ENCODE measurements around the gene VPS13A.

Gene VPS13A

GRCh38 chr9:77180056-77180455, 2.7 kb downstream of the VPS13A start:
- no peak overlapping the region for H3K9ac ChIP-seq
- H3K9me3 ChIP-seq, result peaks cover 10% of the 10 kb centered on the region; the same call in 1 of the 2 replicates
- peaks cover 43% of the 10 kb centered on the region for H3K4me1 ChIP-seq
- H3K27ac ChIP-seq, result no peak overlapping the region
- H4K20me1 ChIP-seq, result peaks cover 48% of the 10 kb centered on the region
- peak overlapping the region; percentile 91; the same call in 1 of the 2 replicates for H3K4me3 ChIP-seq
- H3K36me3 ChIP-seq, result peaks cover 9% of the 10 kb centered on the region; the same call in 1 of the 2 replicates
- no peak for TF ChIP-seq Cebpa-rat (IDR thresholded peaks at IDR 0.05)
- peak overlapping the region; percentile 93 for H3K4me2 ChIP-seq
- no peaks in the 10 kb centered on the region for H3K27me3 ChIP-seq

- Histone ChIP-seq H3K4me3 (no peak overlapping the region), H4K20me1 (peaks cover 67% of the 10 kb centered on the region), H3K4me1 (peaks cover 28% of the 10 kb centered on the region), H3K27me3 (no peaks in the 10 kb centered on the region), H3K9ac (no peak overlapping the region), H3K4me2 (no peak overlapping the region), H3K36me3 (peaks cover 32% of the 10 kb centered on the region), H3K27ac (no peak overlapping the region), H3K9me3 (peaks cover 38% of the 10 kb centered on the region)
- TF ChIP-seq Cebpa-rat (IDR thresholded peaks at IDR 0.05), result no peak
Measured at GRCh38 chr9:77183581-77183980, 6.2 kb downstream of the VPS13A start.

GRCh38 chr9:77188242-77188641, 10.9 kb downstream of the VPS13A start:
- no peak for TF ChIP-seq Cebpa-rat (IDR thresholded peaks at IDR 0.05)
- peaks cover 36% of the 10 kb centered on the region for H3K36me3 ChIP-seq
- H3K9me3 ChIP-seq, result peaks cover 55% of the 10 kb centered on the region
- H3K4me1 ChIP-seq, result no peaks in the 10 kb centered on the region
- H3K4me2 ChIP-seq, result no peak overlapping the region
- no peak overlapping the region for H3K27ac ChIP-seq
- no peaks in the 10 kb centered on the region for H3K27me3 ChIP-seq
- peaks cover 54% of the 10 kb centered on the region for H4K20me1 ChIP-seq
- no peak overlapping the region for H3K9ac ChIP-seq
- no peak overlapping the region for H3K4me3 ChIP-seq

GRCh38 chr9:77194423-77194822, 17.1 kb downstream of the VPS13A start:
- Histone ChIP-seq H4K20me1 (peaks cover 84% of the 10 kb centered on the region), H3K9ac (no peak overlapping the region), H3K27ac (no peak overlapping the region), H3K27me3 (no peaks in the 10 kb centered on the region), H3K36me3 (0 out of 2 replicates have a peak, but pooled peaks cover 4% of the 10 kb centered on the region), H3K4me2 (no peak overlapping the region), H3K9me3 (peaks cover 9% of the 10 kb centered on the region), H3K4me3 (no peak overlapping the region), H3K4me1 (no peaks in the 10 kb centered on the region)
- TF ChIP-seq Cebpa-rat (IDR thresholded peaks at IDR 0.05), result no peak

DNA sequence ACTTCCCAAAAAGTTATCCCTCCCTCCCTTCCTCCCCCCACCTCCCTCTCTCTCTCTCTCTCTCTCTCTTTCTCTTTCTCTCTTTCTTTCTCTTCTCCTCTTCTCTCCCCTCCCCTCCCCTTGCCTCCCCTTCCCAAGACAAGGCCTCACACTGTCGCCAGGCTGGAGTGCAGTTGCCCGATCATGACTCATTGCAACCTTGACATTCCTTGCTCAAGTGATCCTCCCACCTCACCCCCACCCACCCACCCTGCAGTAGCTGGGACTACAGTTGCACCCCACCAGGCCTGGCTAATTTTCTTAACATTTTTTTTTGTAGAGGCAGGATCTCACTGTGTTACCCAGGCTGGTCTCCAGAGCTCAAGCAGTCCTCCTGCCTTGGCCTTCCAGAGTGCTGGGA, 32.8 kb downstream of the VPS13A start:
- Histone ChIP-seq H4K20me1 (no peaks in the 10 kb centered on the region), H3K36me3 (peaks cover 46% of the 10 kb centered on the region)
- no peak for TF ChIP-seq Cebpa-rat (IDR thresholded peaks at IDR 0.05)

GRCh38 chr9:77211561-77211960, 34.2 kb downstream of the VPS13A start:
- TF ChIP-seq Cebpa-rat (IDR thresholded peaks at IDR 0.05), result no peak
- H3K27ac ChIP-seq, result no peak overlapping the region
- H3K9ac ChIP-seq, result no peak overlapping the region
- no peak overlapping the region for H3K4me2 ChIP-seq
- H3K4me1 ChIP-seq, result no peaks in the 10 kb centered on the region
- H3K27me3 ChIP-seq, result no peaks in the 10 kb centered on the region
- peaks cover 58% of the 10 kb centered on the region for H3K36me3 ChIP-seq
- no peak overlapping the region for H3K4me3 ChIP-seq
- no peaks in the 10 kb centered on the region for H4K20me1 ChIP-seq
- no peaks in the 10 kb centered on the region for H3K9me3 ChIP-seq

More for the DNA sequence above, 32.8 kb downstream of the VPS13A start:
- Histone ChIP-seq H3K4me2 (no peak overlapping the region), H3K9ac (no peak overlapping the region), H3K4me1 (no peaks in the 10 kb centered on the region), H3K4me3 (no peak overlapping the region), H3K9me3 (no peaks in the 10 kb centered on the region), H3K27ac (no peak overlapping the region), H3K27me3 (no peaks in the 10 kb centered on the region)

GRCh38 chr9:77212801-77213200, 35.5 kb downstream of the VPS13A start:
- TF ChIP-seq Cebpa-rat (IDR thresholded peaks at IDR 0.05), result no peak
- no peaks in the 10 kb centered on the region for H4K20me1 ChIP-seq
- no peak overlapping the region for H3K4me3 ChIP-seq
- no peaks in the 10 kb centered on the region for H3K9me3 ChIP-seq
- no peak overlapping the region for H3K27ac ChIP-seq
- no peaks in the 10 kb centered on the region for H3K4me1 ChIP-seq
- H3K9ac ChIP-seq, result no peak overlapping the region
- H3K36me3 ChIP-seq, result peaks cover 65% of the 10 kb centered on the region
- no peaks in the 10 kb centered on the region for H3K27me3 ChIP-seq
- H3K4me2 ChIP-seq, result no peak overlapping the region

GRCh38 chr9:77215874-77216273, 38.5 kb downstream of the VPS13A start:
- Histone ChIP-seq H3K27me3 (no peaks in the 10 kb centered on the region), H3K36me3 (peaks cover 66% of the 10 kb centered on the region), H3K27ac (no peak overlapping the region), H3K4me3 (no peak overlapping the region), H3K4me1 (no peaks in the 10 kb centered on the region), H3K9me3 (no peaks in the 10 kb centered on the region), H3K4me2 (no peak overlapping the region), H4K20me1 (no peaks in the 10 kb centered on the region), H3K9ac (no peak overlapping the region)
- TF ChIP-seq Cebpa-rat (IDR thresholded peaks at IDR 0.05), result no peak

DNA sequence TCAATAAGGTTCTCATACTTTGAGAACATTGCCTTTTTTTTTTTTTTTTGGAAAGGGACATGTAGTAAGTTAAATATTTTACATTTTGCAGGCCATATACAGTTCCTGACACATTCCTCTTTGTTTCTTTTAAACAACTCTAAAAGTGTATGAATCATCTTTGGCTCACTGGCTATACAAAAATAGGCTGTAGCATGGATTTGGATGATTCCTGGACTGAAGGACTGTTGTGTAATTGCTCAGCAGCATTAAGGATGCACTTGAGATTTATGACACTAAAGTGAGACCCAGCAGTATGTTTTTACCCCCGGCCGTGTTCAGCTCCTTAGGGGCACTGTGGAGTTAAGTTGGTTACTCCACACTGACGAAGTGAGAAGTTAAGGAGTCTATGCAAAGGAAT, 41.3 kb downstream of the VPS13A start:
- Histone ChIP-seq H3K4me2 (no peak overlapping the region), H3K9ac (no peak overlapping the region), H3K36me3 (peaks cover 61% of the 10 kb centered on the region), H3K4me1 (no peaks in the 10 kb centered on the region), H4K20me1 (no peaks in the 10 kb centered on the region), H3K27ac (no peak overlapping the region), H3K27me3 (no peaks in the 10 kb centered on the region), H3K9me3 (no peaks in the 10 kb centered on the region), H3K4me3 (no peak overlapping the region)
- no peak for TF ChIP-seq Cebpa-rat (IDR thresholded peaks at IDR 0.05)

DNA sequence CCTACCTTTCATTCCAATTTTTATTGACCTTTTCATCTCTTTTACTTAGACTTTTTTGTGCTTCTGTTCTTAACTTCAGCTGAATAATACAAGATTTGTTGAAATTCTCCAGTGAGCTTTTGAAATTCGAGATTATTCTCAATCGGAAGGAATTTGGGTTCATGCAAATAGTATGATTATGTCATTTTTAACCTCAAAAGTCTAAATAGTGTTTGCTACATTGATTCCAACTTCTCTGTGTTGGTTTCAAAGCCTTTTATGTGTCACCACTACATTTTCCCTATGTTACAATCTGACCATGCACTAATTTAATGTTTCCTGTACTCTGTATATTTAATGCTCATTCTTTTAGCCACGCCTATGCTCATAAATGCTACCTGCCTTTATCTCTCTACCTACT, 44.1 kb downstream of the VPS13A start:
- no peak overlapping the region for H3K4me2 ChIP-seq
- H3K9me3 ChIP-seq, result no peaks in the 10 kb centered on the region
- H3K4me3 ChIP-seq, result no peak overlapping the region
- no peak overlapping the region for H3K27ac ChIP-seq
- peaks cover 57% of the 10 kb centered on the region for H3K36me3 ChIP-seq
- H4K20me1 ChIP-seq, result no peaks in the 10 kb centered on the region
- H3K9ac ChIP-seq, result no peak overlapping the region
- H3K27me3 ChIP-seq, result no peaks in the 10 kb centered on the region
- TF ChIP-seq Cebpa-rat (IDR thresholded peaks at IDR 0.05), result no peak
- H3K4me1 ChIP-seq, result no peaks in the 10 kb centered on the region

DNA sequence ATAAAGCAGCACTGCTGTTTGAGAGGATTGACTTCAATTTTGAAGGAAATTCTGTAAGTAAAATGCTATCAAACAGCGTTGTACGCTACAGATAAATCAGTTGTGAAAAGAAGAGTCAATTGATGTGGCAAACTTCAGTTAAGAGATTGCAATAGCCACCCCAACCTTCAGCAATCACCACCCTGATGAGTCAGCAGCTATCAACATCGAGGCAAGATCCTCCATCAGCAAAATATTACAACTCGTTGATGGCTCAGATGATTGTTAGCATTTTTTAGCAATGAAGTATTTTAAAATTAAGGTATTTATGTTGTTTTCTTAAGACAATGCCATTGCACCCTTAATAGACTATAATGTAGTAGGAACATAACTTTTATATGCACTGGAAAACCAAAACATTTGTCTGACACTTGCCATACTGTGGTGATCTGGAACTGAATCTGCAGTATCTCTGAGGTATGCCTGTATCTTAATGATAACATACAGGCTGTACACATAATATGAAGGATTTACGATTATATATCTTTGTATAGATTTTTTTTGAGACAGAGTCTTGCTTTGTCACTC, 47.5 kb downstream of the VPS13A start:
- no peaks in the 10 kb centered on the region for H3K27me3 ChIP-seq
- H3K27ac ChIP-seq, result no peak overlapping the region
- H3K4me1 ChIP-seq, result no peaks in the 10 kb centered on the region
- H3K36me3 ChIP-seq, result peaks cover 57% of the 10 kb centered on the region
- no peak overlapping the region for H3K4me2 ChIP-seq
- peaks cover 10% of the 10 kb centered on the region for H3K9me3 ChIP-seq
- no peak for TF ChIP-seq Cebpa-rat (IDR thresholded peaks at IDR 0.05)
- no peaks in the 10 kb centered on the region for H4K20me1 ChIP-seq
- H3K4me3 ChIP-seq, result no peak overlapping the region
- no peak overlapping the region for H3K9ac ChIP-seq

Measured in BLaER1 (cell line).